Activated naive CD4-positive, alpha-beta T cell treated with anti-CD3 and anti-CD28 coated beads, Interleukin-2, amount 10 ng/mL, durations not matched to agents 7 days and 5 days (primary cell): ENCODE results near the gene DRD2.

Source experiments
- CTCF ChIA-PET: fragments of 350-600 bp; sonication (Branson Sonifier 250); formaldehyde crosslinking; loops from one replicate; lab custom pipeline; 2021; ENCODE audit warnings: antibody characterized with exemption; lab: Charles Lee
- DNase-seq: peaks from one replicate; pipeline ENCODE4 v3.0.0-alpha.2; 2020
- H3K27ac Mint-ChIP-seq: one replicate; pipeline ENCODE4 v1.8.0; 2021; ENCODE audit warnings: mild to moderate bottlenecking, moderate library complexity, mixed read lengths
- H3K27me3 Mint-ChIP-seq: one replicate; pipeline ENCODE4 v1.8.0; 2021; ENCODE audit warnings: mild to moderate bottlenecking, mixed read lengths
- H3K36me3 Mint-ChIP-seq: one replicate; pipeline ENCODE4 v1.8.0; 2021; ENCODE audit warnings: mixed read lengths
- H3K4me1 Mint-ChIP-seq: one replicate; pipeline ENCODE4 v1.8.0; 2021; ENCODE audit warnings: mixed read lengths
- H3K4me3 Mint-ChIP-seq: one replicate; pipeline ENCODE4 v1.8.0; 2021; ENCODE audit warnings: mild to moderate bottlenecking, moderate library complexity, mixed read lengths
- H3K9me3 Mint-ChIP-seq: one replicate; pipeline ENCODE4 v1.8.0; 2021; ENCODE audit warnings: mixed read lengths

DRD2 gene

DNA sequence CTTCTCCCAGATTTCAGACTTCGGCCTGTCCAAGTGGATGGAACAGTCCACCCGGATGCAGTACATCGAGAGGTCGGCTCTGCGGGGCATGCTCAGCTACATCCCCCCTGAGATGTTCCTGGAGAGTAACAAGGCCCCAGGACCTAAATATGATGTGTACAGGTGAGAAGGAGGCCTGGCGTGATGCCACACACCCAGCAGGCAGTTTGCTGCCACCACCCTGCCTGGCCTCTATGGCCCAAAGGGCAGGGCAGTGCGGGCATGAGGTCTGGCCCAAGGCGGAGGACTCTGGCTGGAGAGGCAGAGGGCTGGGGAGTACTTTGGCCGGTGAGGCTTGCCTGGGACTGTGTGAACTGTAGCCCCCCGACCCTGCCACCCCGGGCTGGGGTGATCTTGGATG, 80.3 kb downstream of the DRD2 start:
- no peak overlapping the region for H3K4me3 Mint-ChIP-seq
- H3K27me3 Mint-ChIP-seq, result no peaks in the 10 kb centered on the region
- H3K9me3 Mint-ChIP-seq, result no peaks in the 10 kb centered on the region
- H3K27ac Mint-ChIP-seq, result no peak overlapping the region
- CTCF ChIA-PET, result no interaction called here
- no peaks in the 10 kb centered on the region for H3K4me1 Mint-ChIP-seq
- H3K36me3 Mint-ChIP-seq, result no peaks in the 10 kb centered on the region
- DNase-seq, result no peak

DNA sequence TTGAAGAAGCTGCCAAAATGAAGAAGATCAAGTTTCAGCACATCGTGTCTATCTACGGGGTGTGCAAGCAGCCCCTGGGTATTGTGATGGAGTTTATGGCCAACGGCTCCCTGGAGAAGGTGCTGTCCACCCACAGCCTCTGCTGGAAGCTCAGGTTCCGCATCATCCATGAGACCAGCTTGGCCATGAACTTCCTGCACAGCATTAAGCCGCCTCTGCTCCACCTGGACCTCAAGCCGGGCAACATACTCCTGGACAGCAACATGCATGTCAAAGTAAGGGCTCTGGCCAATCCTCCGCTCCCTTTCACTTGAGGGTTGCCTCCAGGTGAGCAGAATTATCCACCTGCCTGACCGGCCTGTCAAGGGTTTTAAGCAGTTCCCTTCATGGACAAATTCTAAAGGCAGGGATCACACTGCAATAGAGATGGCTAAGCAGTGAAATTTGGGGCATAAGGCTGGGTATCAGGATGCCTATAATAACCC, 81.7 kb downstream of the DRD2 start:
- Mint-ChIP-seq H3K4me1 (no peaks in the 10 kb centered on the region), H3K27ac (no peak overlapping the region), H3K27me3 (no peaks in the 10 kb centered on the region), H3K4me3 (no peak overlapping the region), H3K9me3 (no peaks in the 10 kb centered on the region), H3K36me3 (no peaks in the 10 kb centered on the region)
- DNase-seq, result no peak
- CTCF ChIA-PET, result no interaction called here

DNA sequence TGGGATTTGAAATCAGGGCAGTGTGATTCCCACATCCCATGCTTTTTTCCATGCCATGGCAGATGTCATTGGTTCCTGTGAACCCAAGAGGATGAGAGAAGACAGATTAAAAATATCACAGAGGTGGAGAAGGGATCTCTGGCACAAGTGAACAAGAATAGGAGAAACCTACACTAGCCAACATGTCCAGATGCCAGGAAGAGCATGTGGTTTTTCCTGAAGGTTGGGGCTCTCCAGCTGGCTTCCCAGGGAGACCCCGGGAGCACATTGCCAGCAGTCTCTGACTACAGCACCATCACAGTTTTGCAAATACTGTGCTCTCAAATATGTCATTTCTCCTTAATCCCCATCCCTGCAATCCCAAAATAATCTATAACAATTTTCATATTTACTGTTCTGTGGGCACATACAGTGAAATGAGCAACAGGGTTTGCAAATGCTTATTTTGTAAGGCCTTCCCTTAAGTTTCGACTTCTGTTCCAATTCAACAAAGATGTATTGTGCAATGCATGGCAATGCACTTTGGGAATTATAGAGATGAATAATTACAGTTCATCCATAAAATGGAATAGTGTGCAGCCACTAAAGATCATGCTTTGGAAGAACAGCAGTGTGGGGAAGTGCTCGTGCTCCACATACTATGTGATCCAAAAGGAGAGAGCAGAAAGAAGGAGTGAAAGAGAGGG, 82.8 kb downstream of the DRD2 start:
- Mint-ChIP-seq H3K27ac (no peak overlapping the region), H3K4me1 (no peaks in the 10 kb centered on the region), H3K9me3 (no peaks in the 10 kb centered on the region), H3K27me3 (peaks cover 2% of the 10 kb centered on the region), H3K4me3 (no peak overlapping the region), H3K36me3 (no peaks in the 10 kb centered on the region)
- CTCF ChIA-PET, result no interaction called here
- no peak for DNase-seq

DNA sequence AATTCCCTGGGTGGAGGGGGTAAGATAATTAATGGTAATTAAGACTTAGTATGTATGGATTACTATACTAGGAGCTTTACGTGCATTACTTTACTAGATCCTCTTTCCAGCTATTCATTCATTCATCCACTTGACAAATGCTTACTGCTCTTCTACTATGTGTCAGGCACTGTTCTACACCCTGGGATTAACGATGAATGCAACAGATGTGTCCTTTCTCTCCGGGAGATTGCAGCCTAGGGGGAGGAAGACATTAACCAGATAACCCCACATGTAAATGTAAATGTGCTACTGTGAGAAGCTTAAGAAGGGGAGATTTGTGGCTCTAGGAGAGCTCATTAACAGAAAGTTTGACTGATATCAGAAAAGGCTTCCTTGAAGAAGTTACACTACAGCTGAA, 85.9 kb downstream of the DRD2 start:
- Mint-ChIP-seq H3K4me3 (no peak overlapping the region), H3K27me3 (peaks cover 7% of the 10 kb centered on the region), H3K36me3 (no peaks in the 10 kb centered on the region), H3K4me1 (no peaks in the 10 kb centered on the region), H3K9me3 (no peaks in the 10 kb centered on the region), H3K27ac (no peak overlapping the region)
- no peak for DNase-seq
- CTCF ChIA-PET, result no interaction called here

DNA sequence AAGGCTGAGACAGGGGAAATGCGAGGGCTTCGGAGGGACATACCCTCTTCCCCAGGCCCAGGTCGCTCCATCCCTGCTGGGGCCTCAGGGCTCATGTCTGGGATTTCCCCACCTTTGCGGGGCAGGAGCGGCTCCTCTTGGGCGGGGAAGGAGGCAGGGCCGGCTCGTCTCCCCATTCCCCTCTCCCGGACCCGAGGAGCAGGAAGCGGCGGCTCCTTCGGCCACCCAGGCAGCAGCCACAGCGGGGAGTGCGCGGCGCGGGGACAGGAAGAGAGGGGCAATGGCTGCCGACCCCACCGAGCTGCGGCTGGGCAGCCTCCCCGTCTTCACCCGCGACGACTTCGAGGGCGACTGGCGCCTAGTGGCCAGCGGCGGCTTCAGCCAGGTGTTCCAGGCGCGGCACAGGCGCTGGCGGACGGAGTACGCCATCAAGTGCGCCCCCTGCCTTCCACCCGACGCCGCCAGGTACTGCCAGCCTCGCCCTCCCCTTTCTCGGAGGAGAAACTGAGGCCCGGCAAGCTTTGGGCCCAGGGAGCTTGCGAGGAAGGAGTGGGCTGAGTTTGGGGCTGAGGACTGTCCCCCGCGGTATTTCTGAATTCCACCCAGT, 87.5 kb downstream of the DRD2 start, which contains the start of gene ANKK1:
Gene ANKK1, plus strand, starts transcription at position 175 of the 607 bp plus-strand sequence. Its CDS starts 106 bp downstream, at position 281.
- no peaks in the 10 kb centered on the region for H3K36me3 Mint-ChIP-seq
- H3K4me1 Mint-ChIP-seq, result no peaks in the 10 kb centered on the region
- no peaks in the 10 kb centered on the region for H3K9me3 Mint-ChIP-seq
- H3K4me3 Mint-ChIP-seq, result no peak within 1 kb of the TSS
- H3K27me3 Mint-ChIP-seq, result peaks cover 7% of the 10 kb centered on the region
- CTCF ChIA-PET, result no interaction called here
- no peak for DNase-seq
- H3K27ac Mint-ChIP-seq, result no peak within 1 kb of the TSS

DNA sequence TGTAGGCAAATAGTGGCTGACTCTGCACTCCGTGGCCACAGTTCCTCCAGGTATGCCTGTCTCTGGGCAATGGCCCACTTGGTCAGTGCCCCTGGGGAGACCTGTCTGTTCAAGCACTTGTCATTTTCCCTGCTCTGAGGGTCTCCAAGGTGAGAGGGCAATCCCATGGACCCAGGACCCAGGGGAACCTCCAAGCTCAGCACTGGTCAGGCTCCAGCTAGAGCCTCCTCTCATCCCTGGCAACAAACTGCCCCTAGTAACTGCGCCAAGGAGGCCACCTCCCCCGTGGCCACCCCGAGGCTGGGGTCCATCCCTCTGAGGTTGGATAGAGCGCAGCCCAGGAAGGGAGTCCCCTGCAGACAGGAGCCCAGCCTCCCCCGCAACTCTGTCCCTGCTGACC, 88.3 kb downstream of the DRD2 start:
- H3K9me3 Mint-ChIP-seq, result no peaks in the 10 kb centered on the region
- no peak for DNase-seq
- H3K4me1 Mint-ChIP-seq, result no peaks in the 10 kb centered on the region
- no peak overlapping the region for H3K27ac Mint-ChIP-seq
- H3K4me3 Mint-ChIP-seq, result no peak overlapping the region
- CTCF ChIA-PET, result no interaction called here
- H3K27me3 Mint-ChIP-seq, result peaks cover 7% of the 10 kb centered on the region
- no peaks in the 10 kb centered on the region for H3K36me3 Mint-ChIP-seq

DNA sequence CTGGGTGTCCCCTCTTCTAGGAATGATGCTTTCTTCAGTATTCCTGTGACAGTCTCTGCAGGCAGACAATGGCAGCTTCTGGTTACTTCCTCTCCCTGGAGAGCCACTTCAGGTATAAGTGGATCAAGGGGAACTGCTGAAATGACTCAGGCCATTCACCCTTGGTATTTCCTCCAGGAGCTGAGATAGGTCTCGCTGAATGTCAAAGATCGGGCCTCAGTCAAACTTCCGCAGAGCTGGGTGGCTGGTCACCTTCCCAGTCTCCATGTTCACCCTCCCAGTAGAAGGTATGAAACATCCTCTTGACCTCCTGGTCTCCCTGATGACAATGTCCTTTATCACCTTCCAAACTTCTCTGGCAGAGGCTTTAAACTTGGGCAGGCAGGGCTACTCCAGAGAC, 89.4 kb downstream of the DRD2 start:
- Mint-ChIP-seq H3K27me3 (peaks cover 7% of the 10 kb centered on the region), H3K36me3 (no peaks in the 10 kb centered on the region), H3K4me3 (no peak overlapping the region), H3K27ac (no peak overlapping the region), H3K4me1 (no peaks in the 10 kb centered on the region), H3K9me3 (no peaks in the 10 kb centered on the region)
- CTCF ChIA-PET, result interaction anchor here (1.2 kb wide), 1 partner anchor 18 kb away, joined by 3 read pairs; no protein-coding TSS in a partner anchor
- no peak for DNase-seq

DNA sequence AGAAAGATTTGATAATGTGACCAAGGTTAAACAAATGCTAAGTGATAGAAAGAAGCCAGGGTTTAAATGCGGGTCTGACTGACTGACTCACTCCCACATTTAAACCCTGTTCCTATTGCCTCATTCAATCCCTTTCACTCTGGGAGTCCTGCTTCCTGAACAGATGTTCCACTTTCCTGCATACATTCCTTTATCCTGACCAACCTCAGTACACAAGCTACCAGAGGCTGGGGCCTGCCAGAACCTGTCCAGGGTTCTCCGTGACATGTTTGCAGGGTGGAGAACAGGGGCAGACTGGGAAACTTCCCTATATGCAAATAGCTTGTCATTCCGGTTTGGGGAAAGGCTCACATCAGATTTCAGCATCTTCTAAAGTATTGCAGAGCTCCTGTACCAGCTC, 90.6 kb downstream of the DRD2 start:
- CTCF ChIA-PET, result no interaction called here
- DNase-seq, result no peak
- no peaks in the 10 kb centered on the region for H3K4me1 Mint-ChIP-seq
- H3K27ac Mint-ChIP-seq, result no peak overlapping the region
- H3K4me3 Mint-ChIP-seq, result no peak overlapping the region
- H3K9me3 Mint-ChIP-seq, result no peaks in the 10 kb centered on the region
- no peaks in the 10 kb centered on the region for H3K36me3 Mint-ChIP-seq
- H3K27me3 Mint-ChIP-seq, result peaks cover 7% of the 10 kb centered on the region

DNA sequence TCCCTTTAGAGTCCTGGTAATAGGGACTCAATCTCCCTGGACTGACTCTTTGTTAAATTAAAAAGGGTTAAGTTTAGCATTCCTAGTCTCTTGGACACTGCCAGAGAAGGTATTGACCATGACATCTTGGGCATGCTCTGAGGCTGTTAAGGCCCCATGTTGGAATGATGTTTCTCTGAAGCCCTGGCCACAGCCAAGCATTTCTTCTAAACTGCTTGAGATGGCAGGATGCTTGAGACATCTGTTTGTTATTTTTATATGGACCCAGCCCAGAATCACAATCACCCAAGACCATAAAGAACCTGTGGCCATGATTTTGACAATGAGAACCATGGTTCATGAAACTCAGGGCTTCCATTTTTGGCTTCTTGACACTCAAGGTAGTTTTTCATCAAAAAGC, 93.1 kb downstream of the DRD2 start:
- DNase-seq, result no peak
- CTCF ChIA-PET, result no interaction called here
- Mint-ChIP-seq H3K9me3 (no peaks in the 10 kb centered on the region), H3K27ac (no peak overlapping the region), H3K4me1 (no peaks in the 10 kb centered on the region), H3K27me3 (peaks cover 2% of the 10 kb centered on the region), H3K4me3 (no peak overlapping the region), H3K36me3 (no peaks in the 10 kb centered on the region)

DNA sequence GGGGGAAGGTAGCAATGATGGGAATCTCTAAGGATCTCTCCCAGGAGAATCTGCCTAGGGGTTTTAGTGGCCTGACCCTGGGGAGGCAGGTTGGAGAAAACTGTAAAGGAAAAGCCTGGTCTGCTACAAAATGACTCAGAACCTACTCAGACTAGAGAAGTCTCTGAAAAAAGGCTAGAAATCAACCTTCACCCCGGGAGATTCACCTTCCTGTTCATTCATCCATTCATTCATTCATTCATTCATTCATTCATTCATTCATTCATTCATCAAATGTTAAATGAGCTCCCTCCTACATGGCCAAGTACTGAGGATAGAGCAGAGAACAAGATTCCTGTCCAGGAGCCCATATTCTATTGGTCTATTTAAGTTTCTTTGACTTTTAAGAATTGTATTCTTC, 96.5 kb downstream of the DRD2 start:
- H3K4me3 Mint-ChIP-seq, result no peak overlapping the region
- no peak overlapping the region for H3K27ac Mint-ChIP-seq
- H3K36me3 Mint-ChIP-seq, result no peaks in the 10 kb centered on the region
- H3K27me3 Mint-ChIP-seq, result no peaks in the 10 kb centered on the region
- no peak for DNase-seq
- H3K4me1 Mint-ChIP-seq, result no peaks in the 10 kb centered on the region
- CTCF ChIA-PET, result no interaction called here
- H3K9me3 Mint-ChIP-seq, result no peaks in the 10 kb centered on the region

DNA sequence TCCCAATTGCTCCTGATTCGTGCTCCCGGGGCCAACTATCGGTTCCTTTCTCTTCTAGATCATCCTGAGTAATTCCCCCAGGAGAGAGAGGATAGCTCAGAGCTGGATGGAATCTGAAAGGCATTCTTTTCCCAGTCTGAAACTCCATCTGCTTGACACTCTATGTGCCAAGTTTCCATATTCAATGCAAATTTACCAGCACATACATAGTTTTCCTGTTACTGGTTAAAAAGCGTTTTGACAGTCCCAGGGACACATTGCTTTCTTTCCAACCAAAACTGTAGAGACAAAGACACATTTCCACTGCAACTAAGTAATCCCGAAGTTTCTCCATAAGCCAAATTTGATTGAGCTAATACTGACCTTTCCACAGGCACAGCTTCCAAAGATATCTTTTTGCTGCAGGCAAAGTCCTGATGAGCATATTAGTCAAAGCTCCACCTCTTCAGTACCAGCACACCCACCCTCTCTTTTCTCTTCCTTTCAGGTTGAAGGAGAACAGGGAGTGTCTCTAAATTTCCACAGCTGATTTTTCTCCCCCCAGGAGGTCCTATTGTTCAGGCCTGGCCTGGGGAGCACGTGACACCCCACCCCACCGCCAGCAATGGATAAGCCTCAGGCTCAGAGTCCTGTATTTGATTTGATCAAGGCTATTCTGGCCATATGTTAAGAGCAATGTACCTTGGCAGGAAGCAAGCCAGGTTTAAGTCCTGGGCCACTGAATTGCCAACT, 97.4 kb downstream of the DRD2 start:
- H3K36me3 Mint-ChIP-seq, result no peaks in the 10 kb centered on the region
- no peaks in the 10 kb centered on the region for H3K9me3 Mint-ChIP-seq
- no peak overlapping the region for H3K27ac Mint-ChIP-seq
- CTCF ChIA-PET, result interaction anchor here (0.5 kb wide), 1 partner anchor 1015 kb away, joined by 3 read pairs; no protein-coding TSS in a partner anchor
- H3K4me3 Mint-ChIP-seq, result no peak overlapping the region
- H3K27me3 Mint-ChIP-seq, result no peaks in the 10 kb centered on the region
- no peaks in the 10 kb centered on the region for H3K4me1 Mint-ChIP-seq
- no peak for DNase-seq

DNA sequence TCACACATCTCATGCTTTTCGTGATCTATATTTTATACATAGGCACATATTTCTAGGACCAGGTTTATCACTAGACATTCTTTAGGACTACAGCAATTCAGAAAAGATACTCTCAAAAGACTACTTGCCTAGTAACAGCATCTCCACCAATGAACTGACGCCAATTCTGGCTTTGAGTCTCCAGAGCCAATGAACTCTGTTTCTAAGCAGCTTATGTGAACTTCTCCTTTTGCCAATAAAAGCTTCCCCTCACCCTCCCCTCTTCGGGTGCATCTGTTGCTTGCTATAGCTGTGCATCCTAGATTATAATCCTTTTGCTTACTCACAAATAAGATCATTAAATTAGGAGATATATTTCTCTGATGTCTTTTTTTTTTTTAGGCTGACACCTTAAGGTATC, 99.0 kb downstream of the DRD2 start:
- H3K9me3 Mint-ChIP-seq, result no peaks in the 10 kb centered on the region
- no peaks in the 10 kb centered on the region for H3K27me3 Mint-ChIP-seq
- H3K36me3 Mint-ChIP-seq, result no peaks in the 10 kb centered on the region
- DNase-seq, result no peak
- no peak overlapping the region for H3K27ac Mint-ChIP-seq
- CTCF ChIA-PET, result no interaction called here
- H3K4me3 Mint-ChIP-seq, result no peak overlapping the region
- H3K4me1 Mint-ChIP-seq, result no peaks in the 10 kb centered on the region

DNA sequence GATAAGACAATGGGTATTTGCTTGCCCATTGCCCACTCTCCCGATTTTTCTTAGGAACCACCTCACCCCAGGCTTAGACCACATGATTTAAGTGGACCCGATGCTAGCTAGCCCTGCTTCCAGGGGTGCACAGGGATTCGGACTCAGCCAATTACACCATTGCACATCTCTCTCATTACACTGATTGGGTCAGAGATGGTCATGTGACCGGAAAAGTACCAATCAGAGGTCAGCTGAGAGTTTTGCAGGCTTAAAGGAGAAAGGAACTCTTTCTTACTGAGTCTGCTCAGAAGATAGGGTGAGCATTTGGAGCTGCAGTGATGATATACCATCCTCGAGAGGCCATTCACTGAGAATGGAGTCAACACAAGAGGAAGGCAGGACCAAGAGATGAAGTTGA, 99.8 kb downstream of the DRD2 start:
- Mint-ChIP-seq H3K4me1 (no peaks in the 10 kb centered on the region), H3K27ac (no peak overlapping the region), H3K36me3 (no peaks in the 10 kb centered on the region), H3K9me3 (no peaks in the 10 kb centered on the region), H3K4me3 (no peak overlapping the region), H3K27me3 (no peaks in the 10 kb centered on the region)
- CTCF ChIA-PET, result no interaction called here
- DNase-seq, result no peak

DNA sequence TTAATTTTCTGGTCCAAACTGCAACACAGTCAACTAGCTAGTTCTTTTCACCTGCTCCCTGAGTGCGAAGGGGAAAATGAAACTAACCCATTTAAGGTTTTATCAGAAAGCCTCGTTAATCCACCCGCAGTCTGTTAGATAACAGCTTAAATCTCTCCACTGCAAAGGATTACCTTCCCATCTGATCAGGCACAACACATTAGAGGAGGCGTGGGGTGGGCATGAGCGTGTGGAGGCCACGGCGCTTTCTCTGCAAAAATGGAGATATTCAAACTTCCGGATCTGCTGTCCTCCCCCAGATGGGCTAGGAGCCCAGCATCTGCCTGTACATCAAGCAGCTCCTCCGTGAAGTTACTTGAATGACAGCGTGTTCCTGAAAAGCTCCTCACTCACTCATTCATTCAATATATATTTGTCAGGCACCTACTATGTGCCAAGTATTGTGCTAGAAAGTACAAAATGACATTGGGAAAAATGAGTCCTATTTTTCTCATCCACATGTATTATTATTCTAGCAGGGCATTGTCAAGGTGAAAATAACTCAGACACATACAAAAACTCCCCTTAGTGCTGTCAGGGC, 101.1 kb downstream of the DRD2 start:
- H3K9me3 Mint-ChIP-seq, result no peaks in the 10 kb centered on the region
- no peaks in the 10 kb centered on the region for H3K36me3 Mint-ChIP-seq
- no peak for DNase-seq
- H3K4me3 Mint-ChIP-seq, result no peak overlapping the region
- CTCF ChIA-PET, result no interaction called here
- no peaks in the 10 kb centered on the region for H3K4me1 Mint-ChIP-seq
- H3K27ac Mint-ChIP-seq, result no peak overlapping the region
- H3K27me3 Mint-ChIP-seq, result no peaks in the 10 kb centered on the region
